ENCODE results near the gene HAUS3.

- TF ChIP-seq CTCF (conservative IDR thresholded peaks at IDR 0.05; ENCODE audit: low read depth, low read length) (no peak), EZH2phosphoT487 (IDR thresholded peaks at IDR 0.05; ENCODE audit: borderline replicate concordance, low read length) (no peak), EZH2 (IDR thresholded peaks at IDR 0.05; ENCODE audit: low read length, unreplicated experiment) (no peak)
These were observed 58.9 kb downstream of the HAUS3 start for GRCh38 chr4:2182994-2183393.
